ENCODE data around the gene UBL7. TPM values are rescaled to one million over a fixed set of nuclear protein-coding genes. Genes with fewer than 3 reads are reported as not detected.

Gene UBL7
- total and polyA plus RNA-seq, 10 of the 15 experiments (the other 5 are each of a cell fraction or from before 2014, with no cell fraction given) = 25.9 to 145 (median 90.1) TPM

GRCh38 chr15:74399511-74400312 is 61.2 kb downstream of the UBL7 start (continued):
- TF ChIP-seq CTCF (IDR thresholded peaks at IDR 0.05 in 2 of 3, conservative IDR thresholded peaks at IDR 0.05 in 1 of 3; ENCODE audit: control insufficient read depth in 2 of 3, extremely low read depth in 1 of 3, insufficient read depth in 1 of 3, low read depth in 3 of 3, low read length in 3 of 3) = no peak
- TF ChIP-seq, protein P1, sequence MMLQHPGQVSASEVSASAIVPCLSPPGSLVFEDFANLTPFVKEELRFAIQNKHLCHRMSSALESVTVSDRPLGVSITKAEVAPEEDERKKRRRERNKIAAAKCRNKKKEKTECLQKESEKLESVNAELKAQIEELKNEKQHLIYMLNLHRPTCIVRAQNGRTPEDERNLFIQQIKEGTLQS (IDR thresholded peaks at IDR 0.05; ENCODE audit: borderline replicate concordance, extremely low read depth, low read depth, low read length) = no peak
- TF ChIP-seq HDAC2 (IDR thresholded peaks at IDR 0.05) = no peak
- TF ChIP-seq POLR2AphosphoS5 (IDR thresholded peaks at IDR 0.05; ENCODE audit: low read length) = peak; percentile 84
- TF ChIP-seq HDAC6 (IDR thresholded peaks at IDR 0.05; ENCODE audit: unreplicated experiment) = no peak
- peak; percentile 85 for TF ChIP-seq RELB (IDR thresholded peaks at IDR 0.05; ENCODE audit: low read depth)
- TF ChIP-seq ZNF274 (IDR thresholded peaks at IDR 0.05; ENCODE audit: insufficient read depth, insufficient read length) = no peak
- TF ChIP-seq GATAD2B (conservative IDR thresholded peaks at IDR 0.05; ENCODE audit: low read depth) = peak; percentile 92; the same call in 1 of the 2 replicates
- TF ChIP-seq ZSCAN29 (IDR thresholded peaks at IDR 0.05) = no peak
- no peak for TF ChIP-seq SUZ12 (IDR thresholded peaks at IDR 0.05; ENCODE audit: unreplicated experiment)
- no peak for TF ChIP-seq SP1 (IDR thresholded peaks at IDR 0.05; ENCODE audit: low read depth, low read length)
- TF ChIP-seq SREBF2 (IDR thresholded peaks at IDR 0.05; ENCODE audit: low read length) = no peak
- TF ChIP-seq NBN (IDR thresholded peaks at IDR 0.05) = no peak
- peak; percentile 48 for TF ChIP-seq CREM (IDR thresholded peaks at IDR 0.05; ENCODE audit: low read depth)
- no peak for TF ChIP-seq RB1 (IDR thresholded peaks at IDR 0.05; ENCODE audit: borderline replicate concordance)
- TF ChIP-seq, protein P2, sequence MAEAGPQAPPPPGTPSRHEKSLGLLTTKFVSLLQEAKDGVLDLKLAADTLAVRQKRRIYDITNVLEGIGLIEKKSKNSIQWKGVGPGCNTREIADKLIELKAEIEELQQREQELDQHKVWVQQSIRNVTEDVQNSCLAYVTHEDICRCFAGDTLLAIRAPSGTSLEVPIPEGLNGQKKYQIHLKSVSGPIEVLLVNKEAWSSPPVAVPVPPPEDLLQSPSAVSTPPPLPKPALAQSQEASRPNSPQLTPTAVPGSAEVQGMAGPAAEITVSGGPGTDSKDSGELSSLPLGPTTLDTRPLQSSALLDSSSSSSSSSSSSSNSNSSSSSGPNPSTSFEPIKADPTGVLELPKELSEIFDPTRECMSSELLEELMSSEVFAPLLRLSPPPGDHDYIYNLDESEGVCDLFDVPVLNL (IDR thresholded peaks at IDR 0.05; ENCODE audit: low read depth, low read length) = no peak
- TF ChIP-seq MEF2A (IDR thresholded peaks at IDR 0.05; ENCODE audit: insufficient read depth, low read depth, low read length) = peak; percentile 54; the same call in 1 of the 2 replicates
- no peak for TF ChIP-seq MYC (IDR thresholded peaks at IDR 0.05; ENCODE audit: insufficient read depth, insufficient read length, insufficient replicate concordance, low read length, severe bottlenecking)
- no peak for TF ChIP-seq STAT1 (conservative IDR thresholded peaks at IDR 0.05)
- no peak for TF ChIP-seq RAD21 (IDR thresholded peaks at IDR 0.05; ENCODE audit: insufficient read depth, low read depth, low read length)
- no peak for TF ChIP-seq HCFC1 (IDR thresholded peaks at IDR 0.05; ENCODE audit: low read length)
- no peak for TF ChIP-seq JUND (IDR thresholded peaks at IDR 0.05; ENCODE audit: low read depth, low read length)
- no peak for TF ChIP-seq CREB1 (IDR thresholded peaks at IDR 0.05; ENCODE audit: low read depth)

All from GM12878 (cell line).